Right cardiac atrium (tissue), 5 donors: Measurements from ENCODE around the gene LDB3. TPM values are rescaled to one million over a fixed set of nuclear protein-coding genes. Genes with fewer than 3 reads are reported as not detected.

Source experiments
- ATAC-seq, 2 donors: fragments of 200-7000 bp; cut with Tn5 transposase; one replicate each; pipeline versions ENCODE4 v1.8.0 to v1.9.1; 2020; ENCODE audit warnings: moderate library complexity in 2 of 2, mild to moderate bottlenecking in 1 of 2
- DNase-seq, 3 donors: peaks; one replicate each; pipeline ENCODE4 v3.0.0-alpha.2; 2020
- H3K27ac ChIP-seq: one replicate; pipeline ENCODE4 v1.5.1; 2013; ENCODE audit warnings: mild to moderate bottlenecking, low read length, control low read depth, moderate library complexity
- H3K27me3 ChIP-seq: one replicate; pipeline ENCODE4 v1.6.1; 2013; ENCODE audit not compliant: control insufficient read depth, insufficient read depth
- H3K4me1 ChIP-seq: one replicate; pipeline ENCODE4 v1.6.1; 2013; ENCODE audit warnings: low read length; ENCODE audit not compliant: control insufficient read depth, insufficient read depth
- H3K4me3 ChIP-seq: one replicate; pipeline ENCODE4 v1.5.1; 2013; ENCODE audit warnings: low read length, control low read depth
- H3K9me3 ChIP-seq: one replicate; pipeline ENCODE4 v1.6.1; 2013; ENCODE audit warnings: low read length; ENCODE audit not compliant: control insufficient read depth
- WGBS: extraction: QIAGEN DNeasy Blood & Tissue Kit; methylation state at CpG from one replicate; pipeline ENCODE4 v1.1.7; 2013; 5-methylcytosine and 5-hydroxymethylcytosine counted together
- intact Hi-C, 4 donors: fragments of 100-400 bp; cut with DNase I; formaldehyde crosslinking; loops; one replicate each; pipeline versions ENCODE4 v1.11.0 to v1.14.0; 2022 to 2023
- polyA plus RNA-seq: library from polyadenylated mRNA; stranded (reverse); fragments of 200-250 nt; gene quantifications from one replicate; pipeline ENCODE4 v1.2.3, GENCODE V29; 2013
- total RNA-seq, 4 donors: library from RNA; stranded (reverse); fragmentation: NEBNext Ultra II Directional; extraction: Animal tissue kit (Norgen Biotek cat#: 25700); gene quantifications; one replicate each; pipeline ENCODE4 v1.2.1, GENCODE V29; 2021
- donor health status: healthy with polysubstance abuse.
- donor health status: DM: no; HTN: yes; CAD: no.
- donor health status: DM: no; HTN: no; CAD: no.
- donor health status: DM: no; HTN: yes; CAD: no; lungs with severe emphysema.
- donor health status: DM: yes; HTN: yes; CAD: no.

LDB3 gene
- total and polyA plus RNA-seq, 5 donors, result 738 to 1,223 (median 953) TPM

- Histone ChIP-seq H3K9me3 (no peaks in the 10 kb centered on the region), H3K27ac (peak overlapping the region; percentile 78), H3K4me1 (peaks cover 6% of the 10 kb centered on the region), H3K4me3 (no peak overlapping the region), H3K27me3 (no peaks in the 10 kb centered on the region)
- peak; percentile 59 to 84 (median 82) for DNase-seq
- peak; percentile 18 to 31 for ATAC-seq
- intact Hi-C loops, result no loop called here
- WGBS, result 53% methylated on average over 10 of the region's 10 CpGs
Observed at GRCh38 chr10:86667421-86668181, 710 bp upstream of the LDB3 start.

- 63% methylated on average over 8 of the region's 8 CpGs for WGBS
- Histone ChIP-seq H3K4me1 (no peaks in the 10 kb centered on the region), H3K9me3 (no peaks in the 10 kb centered on the region), H3K4me3 (peak overlapping the region; percentile 51), H3K27me3 (no peaks in the 10 kb centered on the region), H3K27ac (peak overlapping the region; percentile 97)
- intact Hi-C loops, result no loop called here
- ATAC-seq, result no peak
- DNase-seq, result no peak
Observed at GRCh38 chr10:86670290-86670811, 2.0 kb downstream of the LDB3 start.

- Histone ChIP-seq H3K9me3 (no peaks in the 10 kb centered on the region), H3K4me1 (no peaks in the 10 kb centered on the region), H3K27ac (peak overlapping the region; percentile 97), H3K4me3 (peak overlapping the region; percentile 51), H3K27me3 (no peaks in the 10 kb centered on the region)
- 58% methylated on average over 8 of the region's 8 CpGs for WGBS
- intact Hi-C loops, result no loop called here
- DNase-seq, result peak in 1 of 3 donors; percentile 63
- no peak for ATAC-seq
Observed at GRCh38 chr10:86670876-86671275, 2.6 kb downstream of the LDB3 start.

GRCh38 chr10:86671419-86671818 lies 3.1 kb downstream of the LDB3 start:
- WGBS, result 63% methylated on average over 3 of the region's 3 CpGs
- intact Hi-C loops, result no loop called here
- peak overlapping the region; percentile 97 for H3K27ac ChIP-seq
- H3K9me3 ChIP-seq, result no peaks in the 10 kb centered on the region
- H3K4me1 ChIP-seq, result no peaks in the 10 kb centered on the region
- peak overlapping the region; percentile 51 for H3K4me3 ChIP-seq
- peak in 1 of 3 donors; percentile 67 for DNase-seq
- H3K27me3 ChIP-seq, result no peaks in the 10 kb centered on the region
- no peak for ATAC-seq

GRCh38 chr10:86671985-86672710 lies 3.8 kb downstream of the LDB3 start:
- intact Hi-C loops, result no loop called here
- Histone ChIP-seq H3K27ac (peak overlapping the region; percentile 66), H3K4me1 (no peaks in the 10 kb centered on the region), H3K27me3 (no peaks in the 10 kb centered on the region), H3K9me3 (no peaks in the 10 kb centered on the region), H3K4me3 (peak overlapping the region; percentile 51)
- DNase-seq, result peak; percentile 73 to 91 (median 90)
- peak; percentile 33 to 44 for ATAC-seq
- whole genome bisulfite sequencing, result 26% methylated on average over 12 of the region's 12 CpGs

- DNase-seq (peak in 1 of 3 donors; percentile 55), ATAC-seq (no peak)
- WGBS, result 39% methylated on average over 6 of the region's 6 CpGs
- H3K9me3 ChIP-seq, result no peaks in the 10 kb centered on the region
- peak overlapping the region; percentile 25 for H3K4me3 ChIP-seq
- no peaks in the 10 kb centered on the region for H3K27me3 ChIP-seq
- H3K27ac ChIP-seq, result peak overlapping the region; percentile 66
- H3K4me1 ChIP-seq, result no peaks in the 10 kb centered on the region
- intact Hi-C loops, result no loop called here
Observed at GRCh38 chr10:86673216-86673826, 5.0 kb downstream of the LDB3 start.

- no peak overlapping the region for H3K4me3 ChIP-seq
Observed at GRCh38 chr10:86673827-86674581, 5.7 kb downstream of the LDB3 start.

GRCh38 chr10:86674912-86675311 lies 6.6 kb downstream of the LDB3 start:
- WGBS, result 57% methylated on average over 3 of the region's 3 CpGs
- Histone ChIP-seq H3K27me3 (no peaks in the 10 kb centered on the region), H3K27ac (peak overlapping the region; percentile 66), H3K9me3 (no peaks in the 10 kb centered on the region), H3K4me3 (no peak overlapping the region), H3K4me1 (no peaks in the 10 kb centered on the region)
- intact Hi-C loops, result no loop called here
- ATAC-seq (peak in 1 of 2 donors; percentile 0), DNase-seq (peak in 1 of 3 donors; percentile 62)

More at GRCh38 chr10:86673827-86674581, 5.7 kb downstream of the LDB3 start:
- DNase-seq (peak in 2 of 3 donors; percentile 70 to 73), ATAC-seq (peak in 1 of 2 donors; percentile 3)
- Histone ChIP-seq H3K4me1 (no peaks in the 10 kb centered on the region), H3K27ac (peak overlapping the region; percentile 66), H3K9me3 (no peaks in the 10 kb centered on the region), H3K27me3 (no peaks in the 10 kb centered on the region)
- 37% methylated on average over 11 of the region's 11 CpGs for WGBS
- intact Hi-C loops, result no loop called here

- H3K4me1 ChIP-seq, result no peaks in the 10 kb centered on the region
- peak overlapping the region; percentile 65 for H3K27ac ChIP-seq
- H3K4me3 ChIP-seq, result no peak overlapping the region
- WGBS, result 59% methylated on average over 6 of the region's 6 CpGs
- peak in 1 of 3 donors; percentile 31 for DNase-seq
- no peaks in the 10 kb centered on the region for H3K9me3 ChIP-seq
- no peak for ATAC-seq
- no peaks in the 10 kb centered on the region for H3K27me3 ChIP-seq
- intact Hi-C loops, result no loop called here
Observed at GRCh38 chr10:86677374-86677773, 9.1 kb downstream of the LDB3 start.

GRCh38 chr10:86678999-86679792 lies 10.9 kb downstream of the LDB3 start:
- no peaks in the 10 kb centered on the region for H3K4me1 ChIP-seq
- no peaks in the 10 kb centered on the region for H3K27me3 ChIP-seq
- 63% methylated on average over 13 of the region's 13 CpGs for WGBS
- H3K27ac ChIP-seq, result peak overlapping the region; percentile 58
- no peak for ATAC-seq
- H3K4me3 ChIP-seq, result no peak overlapping the region
- H3K9me3 ChIP-seq, result no peaks in the 10 kb centered on the region
- DNase-seq, result no peak
- intact Hi-C loops, result no loop called here
